NCI-H1105 (cell line): ENCODE data around the gene SLC38A2.

Experiments used
- DNase-seq: peaks from one replicate; lab custom pipeline; 2025; lab: John Stamatoyannopoulos, UW

Gene SLC38A2

DNA sequence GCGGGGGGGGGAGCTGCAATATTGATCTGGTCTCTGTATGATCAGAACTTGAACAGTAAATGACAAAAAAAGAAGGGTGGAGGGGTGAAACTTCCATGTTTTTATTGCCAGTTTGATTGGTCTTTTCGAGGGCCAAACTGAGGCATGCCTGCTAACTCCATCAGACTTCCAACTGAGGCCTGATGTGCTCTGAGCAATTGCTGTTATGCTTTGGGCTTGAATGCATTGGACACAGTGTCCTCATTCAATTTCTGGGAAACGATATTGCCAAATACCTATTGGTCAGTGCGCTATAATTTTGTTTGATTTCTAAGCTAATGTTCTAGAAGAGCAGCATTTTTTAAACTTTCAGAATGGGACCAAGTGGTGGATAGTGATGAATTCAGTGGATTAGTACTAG is 2.1 kb upstream of the SLC38A2 start:
- DNase-seq, result no peak

- DNase-seq, result no peak
Measured at GRCh38 chr12:46374310-46374709, 1.7 kb upstream of the SLC38A2 start.

DNA sequence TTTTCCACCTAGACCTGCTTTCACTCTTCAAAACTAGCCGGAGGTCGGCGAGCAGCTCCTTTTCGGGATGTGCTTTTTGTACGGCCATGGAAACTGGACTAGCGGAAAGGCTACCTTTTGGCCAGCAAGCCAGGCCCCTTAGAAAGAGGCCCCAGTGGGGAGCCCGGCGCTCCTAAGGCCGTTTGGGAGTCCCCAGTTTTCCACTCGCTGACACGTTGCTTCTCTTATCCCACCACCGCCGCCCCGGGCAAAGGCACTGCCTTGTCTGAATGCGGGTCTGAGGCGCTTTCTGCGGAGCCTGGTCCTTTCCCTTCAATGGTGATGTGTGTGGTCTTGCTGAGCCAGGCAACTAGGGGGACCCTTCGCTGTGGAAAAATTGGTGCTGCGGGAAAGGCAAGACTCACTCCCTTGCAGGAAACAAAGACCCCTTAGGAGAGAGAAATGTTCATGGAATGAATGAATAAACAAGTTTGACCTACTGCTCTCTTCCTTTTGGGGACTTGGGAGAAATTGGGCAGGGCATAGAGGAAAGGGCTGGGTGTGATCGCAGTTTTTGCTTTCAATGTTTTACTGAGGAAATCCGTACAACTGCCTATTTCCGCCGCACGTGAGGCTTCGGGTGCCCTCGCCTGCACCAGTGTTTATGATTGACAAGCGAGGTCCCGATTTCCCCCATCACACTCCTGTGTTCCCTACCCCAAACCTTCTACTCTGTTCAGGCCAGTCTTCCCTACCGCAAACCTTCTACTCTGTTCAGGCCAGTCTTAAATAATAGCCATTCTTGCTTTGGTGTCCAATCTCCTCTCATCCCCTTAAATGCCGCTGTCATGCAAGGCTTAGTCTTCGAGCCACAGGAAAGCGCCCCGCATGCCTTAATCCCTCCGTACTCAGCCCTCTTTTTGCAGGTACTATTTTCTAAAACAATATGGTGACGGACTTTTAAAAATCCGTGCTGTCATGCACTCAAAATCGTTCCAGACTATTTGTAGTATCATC is 1.0 kb upstream of the SLC38A2 start:
- DNase-seq, result no peak

- DNase-seq, result peak; percentile 59
Measured at GRCh38 chr12:46371718-46372543, 642 bp downstream of the SLC38A2 start.

GRCh38 chr12:46370792-46371717 is 1.5 kb downstream of the SLC38A2 start:
- peak; percentile 87 for DNase-seq

DNA sequence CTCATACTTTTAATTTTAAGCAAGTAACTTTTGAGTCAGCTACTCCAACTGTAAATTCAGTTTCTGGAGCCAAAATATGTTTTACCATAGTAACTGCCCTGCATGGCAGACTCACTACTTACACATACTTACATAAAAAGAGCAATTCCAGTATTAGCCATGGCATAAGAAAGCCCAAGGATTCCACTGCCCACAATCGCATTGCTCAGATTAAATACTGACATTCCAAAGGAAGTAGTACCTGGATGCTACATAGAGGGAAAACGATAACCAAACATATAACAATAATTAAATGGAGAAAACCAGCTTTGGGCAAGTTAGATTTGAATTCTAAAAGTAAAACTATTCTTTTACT is 2.2 kb downstream of the SLC38A2 start:
- DNase-seq, result no peak

DNA sequence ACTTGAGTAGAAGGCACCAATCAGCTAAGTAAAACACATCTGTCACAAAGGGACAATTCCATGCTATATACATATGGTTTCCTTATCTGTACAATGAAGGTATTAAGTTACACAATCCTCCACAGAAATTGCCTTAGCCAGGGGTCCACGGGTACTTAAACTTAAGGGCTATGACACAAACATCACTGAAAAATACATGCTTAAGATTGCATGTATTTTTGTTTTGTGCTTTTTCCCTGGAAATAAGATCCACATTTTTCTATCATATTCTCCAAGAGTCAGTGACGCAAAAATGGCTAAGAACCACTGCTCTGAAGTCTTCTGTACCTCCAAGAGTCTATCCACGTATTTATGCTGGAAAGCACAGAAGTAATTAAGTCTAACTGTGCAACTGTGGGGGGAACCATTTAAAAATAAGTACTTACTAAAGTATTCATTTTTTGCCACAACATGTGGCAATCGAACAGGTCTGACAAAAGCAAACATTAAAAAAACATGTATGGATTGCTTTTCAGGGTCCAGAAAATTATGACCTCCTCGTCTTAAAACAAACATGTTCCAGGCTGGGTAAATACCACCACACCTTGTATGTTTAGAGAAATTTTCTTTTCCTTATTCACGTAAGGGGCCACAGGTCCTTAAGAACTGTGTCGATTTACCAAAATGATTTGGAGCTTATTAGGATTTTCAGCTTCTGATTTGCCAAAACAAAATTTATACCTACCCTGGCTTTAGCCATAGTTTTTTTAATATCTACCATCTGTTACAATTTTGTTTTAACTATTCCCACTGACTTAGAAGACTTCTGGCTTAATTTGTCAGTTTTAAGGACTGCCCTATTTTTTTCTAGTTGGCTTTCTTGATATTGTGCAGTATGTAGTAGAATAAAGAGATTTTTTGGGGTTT is 2.8 kb downstream of the SLC38A2 start:
- DNase-seq, result no peak

DNA sequence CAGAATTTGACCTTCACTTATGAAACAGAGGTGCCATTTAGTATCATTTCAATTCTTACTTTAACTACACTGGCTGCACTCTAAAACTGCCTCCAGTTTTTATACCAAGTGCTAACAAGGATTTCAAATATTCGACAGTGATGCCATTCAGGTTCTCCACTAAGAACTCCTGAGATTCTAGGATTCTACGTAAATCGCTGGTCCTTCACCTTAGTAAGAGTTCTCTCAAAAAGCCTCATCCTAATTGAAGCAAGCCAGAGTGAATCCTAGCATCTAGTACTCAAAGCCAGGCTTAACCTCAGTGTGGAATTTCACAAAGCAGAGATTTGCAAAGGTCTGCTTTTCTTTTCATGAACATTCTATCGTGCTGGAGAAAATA is 3.5 kb downstream of the SLC38A2 start:
- DNase-seq, result no peak

- no peak for DNase-seq
Measured at GRCh38 chr12:46368684-46369083, 3.9 kb downstream of the SLC38A2 start.

DNA sequence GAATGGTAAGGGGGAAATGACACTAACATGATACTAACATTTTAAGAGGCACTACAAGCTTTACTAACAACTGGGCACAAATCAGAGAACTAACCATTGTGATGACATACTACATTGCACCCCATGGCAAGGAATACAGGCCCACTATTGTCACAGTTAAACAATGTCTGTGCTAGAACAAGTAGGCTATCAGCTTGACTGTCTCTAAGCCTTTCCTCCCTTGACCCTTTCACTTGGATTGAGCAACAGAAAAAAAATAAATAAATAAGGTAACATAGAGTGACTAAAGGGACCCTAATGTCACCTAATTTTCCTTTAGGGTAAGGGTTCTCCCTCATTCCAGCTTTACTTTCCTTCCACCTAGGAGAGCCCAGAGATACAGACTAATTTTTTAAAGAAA is 4.4 kb downstream of the SLC38A2 start:
- DNase-seq, result no peak

GRCh38 chr12:46367351-46368029 is 5.1 kb downstream of the SLC38A2 start:
- no peak for DNase-seq

DNA sequence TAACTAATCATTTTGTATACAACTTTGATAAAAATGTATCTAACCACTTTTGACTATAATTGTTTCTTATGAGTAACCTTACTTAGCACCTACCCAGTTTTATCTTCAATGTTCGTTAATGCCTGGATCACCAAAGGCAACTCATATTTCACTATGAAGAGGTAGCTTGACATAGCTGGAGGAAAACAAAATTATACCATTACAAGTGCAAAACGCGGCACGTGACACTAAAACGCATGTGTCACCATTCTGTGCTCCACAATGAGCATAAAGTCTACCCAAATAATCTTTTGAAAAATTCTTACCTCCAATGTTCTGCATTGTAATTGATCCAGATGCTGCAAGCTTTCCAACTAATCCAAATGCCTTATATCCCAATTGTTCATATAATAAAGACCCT is 5.8 kb downstream of the SLC38A2 start:
- DNase-seq, result no peak

GRCh38 chr12:46365951-46366379 is 6.6 kb downstream of the SLC38A2 start:
- no peak for DNase-seq

- no peak for DNase-seq
Measured at GRCh38 chr12:46364777-46365580, 7.6 kb downstream of the SLC38A2 start.

DNA sequence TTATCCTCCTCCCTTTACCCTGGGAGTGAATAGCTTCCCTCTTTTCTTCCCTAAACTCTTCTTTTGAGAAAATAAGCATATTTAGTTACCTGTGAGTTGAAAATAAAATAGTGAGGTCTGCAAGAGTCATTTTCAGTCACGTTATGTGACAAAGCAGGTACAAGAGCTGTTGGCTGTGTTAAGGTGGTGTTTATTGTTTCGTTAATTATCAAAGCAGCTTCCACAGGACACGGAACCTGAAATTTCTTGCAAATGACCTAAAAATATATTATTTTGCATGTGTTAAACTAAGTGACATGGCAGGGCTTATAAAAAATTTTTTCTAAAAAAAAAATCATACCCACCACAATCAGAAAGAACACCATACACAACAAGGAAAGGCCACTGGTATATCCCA is 8.3 kb downstream of the SLC38A2 start:
- no peak for DNase-seq

DNA sequence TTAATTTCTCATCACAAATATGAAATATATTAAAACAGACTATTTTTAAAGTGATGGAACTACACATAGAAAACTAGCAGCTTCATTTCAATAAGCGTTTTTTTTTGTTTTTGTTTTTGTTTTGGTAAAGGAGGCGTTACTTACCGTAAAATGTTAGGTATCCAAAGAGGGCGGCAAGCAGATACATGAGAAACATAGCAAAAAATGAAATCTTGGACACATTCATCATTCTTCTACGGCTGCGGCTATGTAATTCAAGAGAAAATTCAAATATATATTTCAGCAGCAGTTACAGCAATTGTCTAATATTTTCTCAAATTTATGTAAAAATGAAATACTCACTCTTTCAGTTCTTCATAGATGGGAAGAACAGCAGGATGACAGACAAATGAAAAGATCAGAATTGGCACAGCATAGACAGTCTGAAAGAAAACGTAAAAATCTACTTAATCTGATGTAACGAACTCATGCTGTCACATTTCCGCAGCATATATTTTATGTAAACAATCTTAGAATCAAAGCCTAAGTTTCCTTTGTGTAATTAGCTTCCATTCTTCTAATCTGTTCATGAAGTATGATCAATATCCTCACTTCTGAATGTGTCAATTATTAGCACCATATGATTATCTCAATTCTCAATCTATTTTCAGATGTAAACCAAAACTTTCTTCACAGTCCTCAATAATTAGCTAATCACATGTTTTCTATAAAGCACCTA is 8.8 kb downstream of the SLC38A2 start:
- no peak for DNase-seq

DNA sequence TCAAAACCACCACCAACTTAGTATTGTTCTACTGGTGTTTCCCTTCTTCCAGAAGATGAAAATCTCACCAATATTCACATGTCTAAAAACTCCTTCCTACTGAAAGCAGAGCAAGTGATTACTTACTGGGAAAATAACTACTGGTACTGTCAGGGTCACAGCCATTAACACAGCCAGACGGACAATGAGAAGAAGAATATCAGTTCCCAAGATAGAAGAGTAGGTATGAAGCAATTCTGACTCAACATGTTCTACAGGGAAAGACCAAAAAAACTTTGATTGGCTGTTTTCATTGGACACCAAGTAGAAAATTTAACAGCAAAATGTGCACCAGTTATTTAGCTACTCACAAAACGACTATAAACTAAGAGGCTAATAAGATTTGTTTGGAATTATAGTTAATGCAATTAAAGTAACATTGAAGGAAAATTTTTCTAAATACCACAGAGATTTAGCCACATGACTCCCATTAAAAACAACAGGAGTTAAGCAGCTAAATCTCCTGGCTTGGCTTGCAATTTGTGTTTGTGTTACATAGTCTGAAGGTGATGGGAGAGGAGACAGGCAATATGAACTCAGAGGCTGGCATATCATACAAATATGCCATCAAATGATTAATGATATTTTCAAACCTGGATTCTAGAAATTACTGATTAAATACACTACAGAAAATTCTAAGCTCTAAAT is 9.5 kb downstream of the SLC38A2 start:
- DNase-seq, result no peak

- DNase-seq, result no peak
Measured at GRCh38 chr12:46361667-46362034, 10.9 kb downstream of the SLC38A2 start.
